PC-9 (cell line): ENCODE results near the gene MGAT2. TPM values are rescaled to one million over a fixed set of nuclear protein-coding genes. Genes with fewer than 3 reads are reported as not detected.

Source experiments
- BruUV-seq: library from RNA; stranded (reverse); fragments of 400-500 nt; replicated peaks from 2 replicates; lab custom pipeline; 2021; lab: Mats Ljungman, UMichigan
- CTCF ChIA-PET: fragments of 300-600 bp; sonication (Branson Sonifier 250); formaldehyde crosslinking; loops from one replicate; lab custom pipeline; 2022; ENCODE audit warnings: antibody characterized with exemption; lab: Charles Lee
- POLR2A ChIA-PET: fragments of 300-600 bp; sonication (Branson Sonifier 250); formaldehyde crosslinking; loops from one replicate; lab custom pipeline; 2022; ENCODE audit warnings: antibody characterized with exemption; ENCODE audit not compliant: unreplicated experiment; lab: Charles Lee
- DNase-seq, 2 experiments: peaks; one replicate each; pipeline versions ENCODE4 v3.0.0 to v3.0.0-alpha.2; 2015 to 2022; ENCODE audit warnings: mixed read lengths in 1 of 2
- H2AFZ ChIP-seq: fragments of 200-600 bp; sonication (generic); 2 replicates; pipeline ENCODE4 v1.8.1; 2017; ENCODE audit warnings: antibody characterized with exemption
- H3F3A ChIP-seq: fragments of 200-600 bp; sonication (generic); 2 replicates; pipeline ENCODE4 v1.8.1; 2017; ENCODE audit warnings: antibody characterized with exemption, mild to moderate bottlenecking, low read depth; ENCODE audit not compliant: insufficient read depth
- H3K27ac ChIP-seq: fragments of 200-600 bp; sonication (generic); 2 replicates; pipeline ENCODE4 v1.6.1; 2016; ENCODE audit warnings: mixed run types
- H3K27me3 ChIP-seq: fragments of 200-600 bp; sonication (generic); 2 replicates; pipeline ENCODE4 v1.6.1; 2016; ENCODE audit warnings: low read depth, mixed run types; ENCODE audit not compliant: insufficient read depth
- H3K36me3 ChIP-seq: fragments of 200-600 bp; sonication (generic); 2 replicates; pipeline ENCODE4 v1.6.1; 2016; ENCODE audit warnings: low read depth, mixed run types
- H3K4me1 ChIP-seq: fragments of 200-600 bp; sonication (generic); replicated peaks from 2 replicates; pipeline ENCODE4 v1.6.1; 2016; ENCODE audit warnings: mixed run types; ENCODE audit not compliant: insufficient read depth
- H3K4me2 ChIP-seq: fragments of 200-600 bp; sonication (generic); 2 replicates; pipeline ENCODE4 v1.6.1; 2017; ENCODE audit warnings: mixed run types
- H3K4me3 ChIP-seq: fragments of 200-600 bp; sonication (generic); 2 replicates; pipeline ENCODE4 v1.6.1; 2016; ENCODE audit warnings: mixed run types
- H3K79me2 ChIP-seq: fragments of 200-600 bp; sonication (generic); 2 replicates; pipeline ENCODE4 v1.6.1; 2017; ENCODE audit warnings: low read depth, mixed run types
- H3K9me2 ChIP-seq: fragments of 200-600 bp; sonication (generic); 2 replicates; pipeline ENCODE4 v1.8.1; 2017; ENCODE audit warnings: mild to moderate bottlenecking; ENCODE audit not compliant: insufficient read depth
- H3K9me3 ChIP-seq: fragments of 200-600 bp; sonication (generic); 2 replicates; pipeline ENCODE4 v1.8.1; 2016; ENCODE audit warnings: low read depth; ENCODE audit not compliant: insufficient read depth
- H4K20me1 ChIP-seq: fragments of 200-600 bp; sonication (generic); 2 replicates; pipeline ENCODE4 v1.8.1; 2017; ENCODE audit not compliant: insufficient read depth
- CTCF ChIP-seq: fragments of 200-600 bp; sonication (generic); conservative IDR thresholded peaks from 2 replicates; pipeline ENCODE4 v1.6.1; 2017; ENCODE audit warnings: mixed run types, antibody characterized with exemption, mild to moderate bottlenecking, moderate library complexity
- EZH2 ChIP-seq: fragments of 200-600 bp; sonication (generic); IDR thresholded peaks from 2 replicates; pipeline ENCODE4 v1.8.0; 2017; ENCODE audit warnings: antibody characterized with exemption, low read depth
- intact Hi-C: fragments of 100-400 bp; cut with micrococcal nuclease; formaldehyde crosslinking; loops from one replicate; pipeline ENCODE4 v1.10.0; 2022; ENCODE audit not compliant: unreplicated experiment
- total RNA-seq: library from RNA; stranded (reverse); gene quantifications from 2 replicates; pipeline ENCODE4 v1.2.3, GENCODE V29; 2021

MGAT2 gene
- total RNA-seq, 1 experiment from 2014 or later = 22.0 TPM

- ChIA-PET CTCF (no interaction called here), POLR2A (interaction anchor here (0.6 kb wide), 1 partner anchor 192 kb away, joined by 4 read pairs; no protein-coding TSS in a partner anchor)
- H2AFZ ChIP-seq = no peak overlapping the region
- no peak for TF ChIP-seq CTCF
- TF ChIP-seq EZH2 = no peak
- H3F3A ChIP-seq = no peaks in the 10 kb centered on the region
- no peaks in the 10 kb centered on the region; the same call in 1 of the 2 replicates for H3K9me2 ChIP-seq
- H3K9me3 ChIP-seq = no peaks in the 10 kb centered on the region
- H3K27ac ChIP-seq = no peak overlapping the region
- no peaks in the 10 kb centered on the region for H3K36me3 ChIP-seq
- no peak overlapping the region for H3K4me3 ChIP-seq
- no peaks in the 10 kb centered on the region for H4K20me1 ChIP-seq
- H3K79me2 ChIP-seq = no peaks in the 10 kb centered on the region
- no peaks in the 10 kb centered on the region for H3K27me3 ChIP-seq
- no peak for DNase-seq
- H3K4me1 ChIP-seq = no peaks in the 10 kb centered on the region
- no peak overlapping the region for H3K4me2 ChIP-seq
- BruUV-seq = no TSS peak
- intact Hi-C loops = no loop called here
These were observed 49.9 kb downstream of the MGAT2 start for GRCh38 chr14:49670475-49670874.

Other genes with a start within 250 kb of the MGAT2 start
- gene RPS29, start 34.4 kb upstream of the MGAT2 start, total RNA-seq = 1,018 and 1,294 TPM in 2 replicates
- gene LRR1, start 21.9 kb upstream of the MGAT2 start, total RNA-seq = 16.1 and 19.0 TPM in 2 replicates
- gene RPL36AL, start 173 bp upstream of the MGAT2 start, total RNA-seq = 120 and 151 TPM in 2 replicates
- 8.2 and 9.5 TPM in 2 replicates for gene DNAAF2, start 14.4 kb downstream of the MGAT2 start, total RNA-seq
- gene POLE2, start 67.4 kb downstream of the MGAT2 start, total RNA-seq = 10.2 and 11.5 TPM in 2 replicates
- gene KLHDC1, start 72.3 kb downstream of the MGAT2 start, total RNA-seq = 1.2 and 3.8 TPM in 2 replicates
- gene KLHDC2, start 147.4 kb downstream of the MGAT2 start, total RNA-seq = 45.3 and 45.8 TPM in 2 replicates
- 49.7 and 67.6 TPM in 2 replicates for gene NEMF, start 232.0 kb downstream of the MGAT2 start, total RNA-seq